Measurements from ENCODE around the gene MKNK1.

Gene MKNK1

GRCh38 chr1:46525253-46525983 is 78.7 kb downstream of the MKNK1 start:
- TF ChIP-seq GATA3 (IDR thresholded peaks at IDR 0.05; ENCODE audit: low read depth, low read length) (no peak), GATA2 (IDR thresholded peaks at IDR 0.05; ENCODE audit: low read depth, low read length) (no peak)

- no peak for TF ChIP-seq GATA2 (IDR thresholded peaks at IDR 0.05; ENCODE audit: low read depth, low read length)
Measured at GRCh38 chr1:46524843-46525242, 79.2 kb downstream of the MKNK1 start.

DNA sequence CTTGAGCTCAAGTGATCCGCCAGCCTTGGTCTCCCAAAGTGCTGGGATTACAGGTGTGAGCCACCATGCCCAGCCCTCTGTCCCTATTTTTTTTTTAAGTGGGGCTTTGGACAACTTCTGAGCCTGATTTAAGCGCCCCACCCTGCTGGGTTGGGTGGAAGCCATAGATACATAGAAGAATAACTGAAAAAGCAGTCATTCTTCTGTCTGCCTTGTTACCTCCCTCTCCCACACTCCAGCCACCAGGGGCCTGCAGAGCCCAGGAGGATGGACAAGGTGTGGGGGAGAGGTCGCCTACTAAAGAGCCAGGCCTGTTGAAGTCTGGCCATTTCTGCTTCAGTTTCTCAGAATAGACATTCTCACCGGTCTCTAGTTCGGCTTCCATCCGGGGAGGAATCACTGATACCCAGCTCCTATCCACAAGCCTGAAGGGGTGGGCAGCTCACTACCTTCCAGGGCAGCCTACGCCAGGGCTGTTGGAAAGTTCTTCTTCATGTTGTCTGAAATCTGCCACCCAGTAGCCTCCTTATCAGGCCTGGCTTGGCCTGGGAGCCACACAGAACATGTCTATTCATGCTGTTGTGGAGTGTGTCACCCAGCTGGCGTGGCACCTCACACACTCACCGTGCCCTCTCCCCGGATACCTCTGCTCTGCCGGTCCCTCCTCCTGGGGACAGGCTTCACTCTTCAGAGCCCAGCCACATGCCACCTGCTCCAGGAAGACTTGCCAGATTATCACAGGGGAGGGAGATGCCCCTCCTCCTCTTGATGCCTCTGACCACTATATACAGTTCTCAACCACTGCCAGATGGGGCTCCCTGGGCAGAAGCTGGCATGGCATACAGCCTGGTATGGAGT is 80.3 kb downstream of the MKNK1 start:
- TF ChIP-seq GATA3 (IDR thresholded peaks at IDR 0.05; ENCODE audit: low read depth, low read length) (no peak), GATA2 (IDR thresholded peaks at IDR 0.05; ENCODE audit: low read depth, low read length) (no peak)

GRCh38 chr1:46522969-46523320 is 81.1 kb downstream of the MKNK1 start:
- TF ChIP-seq GATA3 (IDR thresholded peaks at IDR 0.05; ENCODE audit: low read depth, low read length) (no peak), GATA2 (IDR thresholded peaks at IDR 0.05; ENCODE audit: low read depth, low read length) (no peak)

DNA sequence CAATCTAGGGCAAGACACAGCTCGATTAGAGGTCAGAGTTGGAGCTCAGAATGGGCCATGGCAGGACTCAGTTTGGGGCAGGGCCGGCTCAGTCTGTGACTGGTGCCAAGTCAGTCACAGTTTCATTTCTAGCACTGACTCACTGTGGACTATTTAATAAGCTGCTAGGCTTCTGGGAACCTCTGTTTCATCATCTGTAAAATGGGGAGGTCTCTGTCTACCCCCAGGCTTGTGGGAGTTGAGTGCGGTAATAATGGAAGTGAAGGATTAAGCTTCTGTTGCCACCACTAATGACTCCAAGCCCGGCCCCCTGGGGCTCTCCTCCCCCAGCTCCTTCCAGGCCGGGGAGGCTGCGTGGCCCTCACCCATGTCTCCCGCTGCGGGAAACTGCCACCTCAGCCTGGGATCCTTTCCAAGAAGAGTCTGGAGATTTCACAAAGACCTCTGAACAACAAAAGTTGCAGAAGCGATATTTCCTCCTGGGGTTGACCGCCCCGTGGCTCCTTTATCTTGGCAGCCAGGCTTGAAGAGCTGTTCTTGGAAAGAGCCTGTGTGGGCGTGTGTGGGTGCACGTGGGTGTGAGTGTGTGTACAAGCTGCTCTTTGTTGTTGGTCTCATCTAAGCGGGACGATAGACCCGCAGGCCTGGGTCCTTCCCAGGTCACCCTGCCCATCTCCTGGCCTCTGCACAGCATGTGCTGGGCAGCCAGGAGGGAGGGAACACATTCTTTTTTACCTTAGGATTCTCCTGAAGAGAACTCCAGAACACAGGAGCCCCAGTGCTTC is 81.7 kb downstream of the MKNK1 start:
- no peak for TF ChIP-seq GATA3 (IDR thresholded peaks at IDR 0.05; ENCODE audit: low read depth, low read length)
- TF ChIP-seq GATA2 (IDR thresholded peaks at IDR 0.05; ENCODE audit: low read depth, low read length), result no peak

- TF ChIP-seq GATA3 (IDR thresholded peaks at IDR 0.05; ENCODE audit: low read depth, low read length) (no peak), GATA2 (IDR thresholded peaks at IDR 0.05; ENCODE audit: low read depth, low read length) (no peak)
Measured at GRCh38 chr1:46521414-46521813, 82.7 kb downstream of the MKNK1 start.

- TF ChIP-seq GATA3 (IDR thresholded peaks at IDR 0.05; ENCODE audit: low read depth, low read length), result no peak
- no peak for TF ChIP-seq GATA2 (IDR thresholded peaks at IDR 0.05; ENCODE audit: low read depth, low read length)
Measured at GRCh38 chr1:46520063-46520911, 83.8 kb downstream of the MKNK1 start.

- TF ChIP-seq GATA2 (IDR thresholded peaks at IDR 0.05; ENCODE audit: low read depth, low read length) (no peak), GATA3 (IDR thresholded peaks at IDR 0.05; ENCODE audit: low read depth, low read length) (no peak)
Measured at GRCh38 chr1:46519209-46519608, 84.9 kb downstream of the MKNK1 start.

- TF ChIP-seq GATA2 (IDR thresholded peaks at IDR 0.05; ENCODE audit: low read depth, low read length) (no peak), GATA3 (IDR thresholded peaks at IDR 0.05; ENCODE audit: low read depth, low read length) (no peak)
Measured at GRCh38 chr1:46517932-46518498, 86.1 kb downstream of the MKNK1 start.

DNA sequence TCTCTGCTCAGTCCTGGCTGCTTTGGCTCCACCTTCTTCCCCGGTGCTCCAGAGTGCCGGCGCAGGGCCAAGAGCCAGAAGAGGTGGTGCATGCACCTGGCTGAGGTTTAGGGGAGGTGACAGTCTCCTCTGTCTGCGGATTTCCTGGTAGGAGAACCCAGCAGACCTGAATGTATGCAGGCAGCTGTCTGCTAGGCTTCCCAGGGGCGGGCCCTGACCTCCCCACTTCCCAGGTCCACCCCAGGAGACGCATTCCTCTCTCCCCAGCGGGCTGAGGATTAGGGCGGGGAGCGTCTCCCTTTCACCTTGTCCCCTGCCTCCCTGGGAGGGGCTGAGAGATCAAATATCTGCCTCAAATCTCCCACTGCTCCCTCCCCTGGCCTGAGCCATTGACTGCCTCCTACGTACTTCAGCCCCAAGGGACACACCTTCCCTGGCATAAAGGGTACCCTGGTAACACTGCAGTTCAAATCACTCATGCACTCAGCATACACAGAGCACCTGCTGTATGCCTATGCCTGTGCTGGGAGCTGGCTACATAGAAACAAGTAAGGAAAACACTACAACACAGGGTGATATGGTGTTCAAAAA is 87.0 kb downstream of the MKNK1 start:
- TF ChIP-seq GATA3 (IDR thresholded peaks at IDR 0.05; ENCODE audit: low read depth, low read length) (no peak), GATA2 (IDR thresholded peaks at IDR 0.05; ENCODE audit: low read depth, low read length) (no peak)

- TF ChIP-seq GATA3 (IDR thresholded peaks at IDR 0.05; ENCODE audit: low read depth, low read length), result no peak
- no peak for TF ChIP-seq GATA2 (IDR thresholded peaks at IDR 0.05; ENCODE audit: low read depth, low read length)
Measured at GRCh38 chr1:46516200-46516950, 87.7 kb downstream of the MKNK1 start.

DNA sequence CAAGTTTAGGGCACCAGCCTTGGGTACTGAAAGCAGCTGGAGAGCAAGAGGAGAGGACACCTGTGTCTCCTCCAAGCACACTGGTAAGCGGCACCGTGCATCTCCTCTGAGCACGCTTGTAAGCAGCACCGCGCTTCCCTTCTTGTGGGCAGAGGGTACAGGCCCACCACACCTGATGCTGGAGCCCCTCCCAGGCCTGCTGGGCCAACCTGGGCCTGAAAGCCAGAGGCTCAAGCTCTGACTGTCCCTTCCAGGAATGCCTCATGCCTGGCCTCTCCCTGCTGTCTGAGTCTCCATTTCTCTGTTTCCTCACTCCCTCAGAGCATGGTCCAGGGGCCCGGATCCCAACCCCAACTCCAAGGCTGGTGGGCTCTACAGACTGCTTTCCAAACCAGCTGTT is 88.5 kb downstream of the MKNK1 start:
- TF ChIP-seq GATA2 (IDR thresholded peaks at IDR 0.05; ENCODE audit: low read depth, low read length) (no peak), GATA3 (IDR thresholded peaks at IDR 0.05; ENCODE audit: low read depth, low read length) (no peak)
